HEK293T (cell line): ENCODE data around the gene C1QL4.

Source experiments
- ELF4 ChIP-seq: fragments of 450-650 bp; IDR thresholded peaks from 2 replicates; pipeline ENCODE4 v1.6.1; 2017; ENCODE audit warnings: antibody characterized with exemption
- PKNOX1 ChIP-seq: fragments of 450-650 bp; IDR thresholded peaks from 2 replicates; pipeline ENCODE4 v1.6.1; 2016

GRCh38 chr12:49309386-49309785 is 27.6 kb downstream of the C1QL4 start:
- TF ChIP-seq ELF4: no peak
- no peak for TF ChIP-seq PKNOX1
